Skeletal muscle tissue (tissue), 4 donors: Measurements from ENCODE around the gene SMG7. TPM values are rescaled to one million over a fixed set of nuclear protein-coding genes. Genes with fewer than 3 reads are reported as not detected.
"Not testable (repeated sequence)": the region's sequence is repeated elsewhere in the genome, so short reads cannot be mapped to it uniquely, and the experiment has no call there.

ENCODE experiments used
- H3K27ac ChIP-seq: one replicate; pipeline ENCODE4 v1.7.0; 2013; ENCODE audit warnings: mild to moderate bottlenecking, low read depth, low read length, inconsistent platforms
- H3K27me3 ChIP-seq, 3 donors: one replicate each; pipeline ENCODE4 v1.7.0; 2013; ENCODE audit warnings: low read length in 3 of 3; ENCODE audit not compliant: control insufficient read depth in 3 of 3, insufficient read depth in 3 of 3
- H3K36me3 ChIP-seq, 3 donors: one replicate each; pipeline ENCODE4 v1.7.0; 2013; ENCODE audit warnings: low read length in 3 of 3; ENCODE audit not compliant: control insufficient read depth in 3 of 3, insufficient read depth in 3 of 3
- H3K4me1 ChIP-seq, 3 donors: one replicate each; pipeline ENCODE4 v1.7.0; 2013; ENCODE audit warnings: low read length in 3 of 3, mild to moderate bottlenecking in 3 of 3; ENCODE audit not compliant: control insufficient read depth in 3 of 3, insufficient read depth in 3 of 3
- H3K4me3 ChIP-seq, 3 donors: one replicate each; pipeline ENCODE4 v1.7.0; 2013; ENCODE audit warnings: low read length in 3 of 3
- H3K9ac ChIP-seq, 3 donors: one replicate each; pipeline ENCODE4 v1.7.0; 2013; ENCODE audit warnings: low read length in 3 of 3, mild to moderate bottlenecking in 3 of 3, moderate library complexity in 2 of 3, low read depth in 1 of 3
- H3K9me3 ChIP-seq, 3 donors: one replicate each; pipeline ENCODE4 v1.7.0; 2013; ENCODE audit warnings: low read length in 3 of 3; ENCODE audit not compliant: control insufficient read depth in 3 of 3
- total RNA-seq: library from RNA; depleted of rRNA; stranded (reverse); fragments of >200 nt; gene quantifications from one replicate; pipeline ENCODE4 v1.2.3, GENCODE V29; 2014
- donor health status: Osteomylitis.

SMG7 gene
- total RNA-seq, result 9.4 TPM

GRCh38 chr1:183472488-183473216 is at the start of gene SMG7:
SMG7 (plus strand) TSS chr1:183472499; CDS start chr1:183472621, 122 bp downstream.
- Histone ChIP-seq H3K36me3 (no peaks in the 10 kb centered on the region), H3K27ac (peak within 1 kb of the TSS; percentile 97), H3K4me3 (peak within 1 kb of the TSS; percentile 90 to 94 (median 92)), H3K9me3 (no peaks in the 10 kb centered on the region), H3K4me1 (peaks cover 10 to 36% (median 20%) of the 10 kb centered on the region in 3 donors), H3K27me3 (no peaks in the 10 kb centered on the region), H3K9ac (peak within 1 kb of the TSS; percentile 95 to 97 (median 95))

DNA sequence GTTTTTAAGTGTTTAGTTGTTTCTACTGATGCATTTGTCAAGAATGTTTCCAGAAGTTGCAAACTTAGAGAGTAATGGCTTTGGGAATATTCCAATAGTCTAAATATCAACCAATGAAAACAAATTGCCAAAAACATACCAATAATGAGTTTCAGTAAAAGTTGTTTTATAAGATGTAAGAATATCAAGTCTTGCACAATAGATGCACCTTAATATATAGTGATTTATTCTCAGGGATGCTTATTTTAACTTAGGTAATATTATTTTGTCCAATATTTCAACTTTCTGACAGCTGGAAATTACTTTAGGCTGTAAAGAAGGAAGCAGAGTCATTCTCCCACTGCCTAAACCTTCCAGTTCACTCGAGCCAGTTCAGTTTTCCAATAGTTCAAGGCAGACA is 48.8 kb upstream of the SMG7 start:
- peaks cover 0 to under 1% (median 0%) of the 10 kb centered on the region in 3 donors for H3K4me1 ChIP-seq
- H3K4me3 ChIP-seq, result no peak overlapping the region
- H3K9me3 ChIP-seq, result no peaks in the 10 kb centered on the region
- no peak overlapping the region for H3K27ac ChIP-seq
- H3K36me3 ChIP-seq, result no peaks in the 10 kb centered on the region
- peaks cover 16 to 19% (median 17%) of the 10 kb centered on the region in 3 donors for H3K27me3 ChIP-seq
- no peak overlapping the region for H3K9ac ChIP-seq

GRCh38 chr1:183424691-183425090 is 47.6 kb upstream of the SMG7 start:
- Histone ChIP-seq H3K9me3 (no peaks in the 10 kb centered on the region), H3K4me1 (no peaks in the 10 kb centered on the region), H3K9ac (no peak overlapping the region), H3K27me3 (peaks cover 7 to 10% (median 9%) of the 10 kb centered on the region in 3 donors), H3K36me3 (no peaks in the 10 kb centered on the region), H3K27ac (no peak overlapping the region), H3K4me3 (no peak overlapping the region)

DNA sequence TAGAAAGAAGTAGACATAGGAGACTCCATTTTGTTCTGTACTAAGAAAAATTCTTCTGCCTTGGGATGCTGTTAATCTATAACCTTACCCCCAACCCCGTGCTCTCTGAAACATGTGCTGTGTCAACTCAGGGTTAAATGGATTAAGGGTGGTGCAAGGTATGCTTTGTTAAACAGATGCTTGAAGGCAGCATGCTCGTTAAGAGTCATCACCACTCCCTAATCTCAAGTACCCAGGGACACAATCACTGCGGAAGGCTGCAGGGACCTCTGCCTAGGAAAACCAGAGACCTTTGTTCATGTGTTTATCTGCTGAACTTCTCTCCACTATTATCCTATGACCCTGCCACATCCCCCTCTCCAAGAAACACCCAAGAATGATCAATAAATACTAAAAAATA is 44.7 kb upstream of the SMG7 start:
- not testable (repeated sequence) for H3K4me1 ChIP-seq, H3K27me3 ChIP-seq, H3K27ac ChIP-seq, H3K9ac ChIP-seq, H3K9me3 ChIP-seq, H3K36me3 ChIP-seq, H3K4me3 ChIP-seq

DNA sequence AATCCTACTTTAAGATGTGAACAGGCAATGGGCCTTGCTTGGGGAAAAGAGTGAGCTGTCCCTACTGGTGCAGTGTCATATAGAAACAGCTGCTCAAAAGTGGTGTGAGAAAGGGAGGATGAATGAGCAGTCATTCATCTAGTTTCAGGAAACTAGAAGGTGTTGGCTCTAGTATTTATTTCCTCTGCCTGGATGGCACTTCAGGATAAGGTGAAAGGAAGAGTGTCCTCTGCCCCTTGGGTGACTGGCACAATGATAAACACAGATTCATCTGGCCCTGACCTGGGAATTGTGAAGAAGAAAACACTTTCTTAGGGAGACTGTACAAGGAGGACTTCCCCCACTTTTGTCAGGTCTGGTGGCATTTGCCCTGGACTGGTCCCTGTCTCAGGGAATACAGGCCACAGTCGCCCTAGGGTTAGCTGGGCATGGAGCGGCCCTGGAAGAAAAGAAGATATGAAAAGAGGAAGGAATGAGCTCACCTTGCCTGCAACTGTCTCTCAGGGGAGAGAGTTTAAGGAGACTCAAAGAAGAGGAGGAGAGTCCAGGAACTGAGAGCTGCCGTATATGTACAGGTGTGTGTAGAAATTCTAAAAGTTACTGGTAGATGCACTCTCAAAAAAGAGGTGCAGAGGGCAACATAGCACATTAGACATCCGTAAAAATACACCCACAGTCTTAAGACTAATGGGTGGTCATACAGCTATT is 40.3 kb upstream of the SMG7 start:
- Histone ChIP-seq H3K27me3 (no peaks in the 10 kb centered on the region), H3K4me1 (no peaks in the 10 kb centered on the region), H3K27ac (no peak overlapping the region), H3K9ac (no peak overlapping the region), H3K4me3 (no peak overlapping the region), H3K36me3 (no peaks in the 10 kb centered on the region), H3K9me3 (peaks cover 0 to 2% (median 0%) of the 10 kb centered on the region in 3 donors)

DNA sequence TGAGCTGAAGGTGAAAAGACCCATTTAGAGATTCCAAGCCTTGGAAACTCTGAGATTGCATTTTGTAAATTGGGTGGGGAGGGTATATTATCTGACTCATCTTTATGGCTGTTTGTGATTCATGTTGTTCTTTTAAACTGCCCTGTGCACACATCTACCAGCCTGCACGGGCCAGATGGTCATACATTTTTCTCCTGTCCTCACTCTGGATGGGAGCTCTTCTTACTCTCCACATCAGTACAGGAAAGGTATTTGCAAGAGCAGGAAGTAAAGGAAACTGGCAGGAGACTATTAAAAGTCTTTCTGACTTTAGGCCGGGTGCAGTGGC is 39.8 kb upstream of the SMG7 start:
- H3K4me3 ChIP-seq, result no peak overlapping the region
- H3K27me3 ChIP-seq, result no peaks in the 10 kb centered on the region
- peaks cover 0 to 2% (median 0%) of the 10 kb centered on the region in 3 donors for H3K9me3 ChIP-seq
- no peak overlapping the region for H3K9ac ChIP-seq
- no peak overlapping the region for H3K27ac ChIP-seq
- no peaks in the 10 kb centered on the region for H3K4me1 ChIP-seq
- no peaks in the 10 kb centered on the region for H3K36me3 ChIP-seq

GRCh38 chr1:183433703-183434102 is 38.6 kb upstream of the SMG7 start:
- H3K27me3 ChIP-seq, result no peaks in the 10 kb centered on the region
- no peak overlapping the region for H3K9ac ChIP-seq
- H3K4me1 ChIP-seq, result no peaks in the 10 kb centered on the region
- H3K9me3 ChIP-seq, result peaks cover 0 to 2% (median 0%) of the 10 kb centered on the region in 3 donors
- H3K4me3 ChIP-seq, result no peak overlapping the region
- H3K27ac ChIP-seq, result no peak overlapping the region
- no peaks in the 10 kb centered on the region for H3K36me3 ChIP-seq

GRCh38 chr1:183435497-183435896 is 36.8 kb upstream of the SMG7 start:
- no peak overlapping the region for H3K27ac ChIP-seq
- no peak overlapping the region for H3K4me3 ChIP-seq
- no peaks in the 10 kb centered on the region for H3K36me3 ChIP-seq
- no peak overlapping the region for H3K9ac ChIP-seq
- no peaks in the 10 kb centered on the region for H3K9me3 ChIP-seq
- no peaks in the 10 kb centered on the region for H3K27me3 ChIP-seq
- H3K4me1 ChIP-seq, result no peaks in the 10 kb centered on the region

GRCh38 chr1:183438060-183438459 is 34.2 kb upstream of the SMG7 start:
- Histone ChIP-seq H3K9ac (no peak overlapping the region), H3K36me3 (no peaks in the 10 kb centered on the region), H3K4me3 (no peak overlapping the region), H3K4me1 (no peaks in the 10 kb centered on the region), H3K9me3 (no peaks in the 10 kb centered on the region), H3K27ac (no peak overlapping the region), H3K27me3 (no peaks in the 10 kb centered on the region)

DNA sequence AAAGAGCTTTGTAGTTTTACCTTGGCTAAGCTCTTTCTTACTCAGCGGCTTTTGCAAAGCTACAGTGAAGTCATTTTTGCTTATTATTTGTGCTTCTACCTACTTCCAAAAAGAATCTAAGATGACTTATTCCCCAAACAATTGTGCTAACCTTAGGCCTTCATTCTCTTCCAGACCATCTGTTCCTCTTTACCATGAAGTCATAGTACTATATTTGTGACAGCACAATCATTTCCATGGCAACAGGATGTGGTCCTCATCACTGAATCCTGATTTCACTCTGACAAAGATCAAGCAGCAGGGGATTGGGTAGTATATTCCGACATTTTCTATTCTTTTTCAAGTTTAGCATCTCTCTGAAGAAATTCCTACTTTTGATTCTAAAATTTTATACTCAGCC is 29.3 kb upstream of the SMG7 start:
- Histone ChIP-seq H3K27me3 (no peaks in the 10 kb centered on the region), H3K9me3 (no peaks in the 10 kb centered on the region), H3K27ac (no peak overlapping the region), H3K4me3 (no peak overlapping the region), H3K9ac (no peak overlapping the region), H3K4me1 (no peaks in the 10 kb centered on the region), H3K36me3 (no peaks in the 10 kb centered on the region)
